Subcutaneous abdominal adipose tissue (tissue), 5 donors: ENCODE results near the gene DYSF.

Experiments used
- H3K27ac ChIP-seq: one replicate; pipeline ENCODE4 v1.7.0; 2013; ENCODE audit warnings: low read depth, mild to moderate bottlenecking, inconsistent platforms, low read length, moderate library complexity
- H3K27me3 ChIP-seq, 5 donors: one replicate each; pipeline ENCODE4 v1.7.0; 2013; ENCODE audit warnings: low read length in 5 of 5, inconsistent platforms in 1 of 5; ENCODE audit not compliant: control insufficient read depth in 5 of 5, insufficient read depth in 4 of 5
- H3K36me3 ChIP-seq, 5 donors: one replicate each; pipeline ENCODE4 v1.7.0; 2013; ENCODE audit warnings: low read length in 5 of 5; ENCODE audit not compliant: control insufficient read depth in 5 of 5, insufficient read depth in 5 of 5
- H3K4me1 ChIP-seq, 5 donors: one replicate each; pipeline ENCODE4 v1.7.0; 2013; ENCODE audit warnings: low read length in 5 of 5, mild to moderate bottlenecking in 3 of 5, moderate library complexity in 1 of 5; ENCODE audit not compliant: control insufficient read depth in 5 of 5, insufficient read depth in 5 of 5
- H3K4me3 ChIP-seq, 5 donors: one replicate each; pipeline ENCODE4 v1.7.0; 2013; ENCODE audit warnings: low read length in 5 of 5, low read depth in 1 of 5
- H3K9ac ChIP-seq, 5 donors: one replicate each; pipeline ENCODE4 v1.7.0; 2013; ENCODE audit warnings: low read length in 5 of 5, mild to moderate bottlenecking in 4 of 5, moderate library complexity in 3 of 5
- H3K9me3 ChIP-seq, 5 donors: one replicate each; pipeline ENCODE4 v1.7.0; 2013; ENCODE audit warnings: low read length in 5 of 5; ENCODE audit not compliant: control insufficient read depth in 5 of 5
- donor health status: healthy.
- donor health status: healthy.
- donor health status: healthy.
- donor health status: healthy.
- donor health status: healthy.

DYSF gene

DNA sequence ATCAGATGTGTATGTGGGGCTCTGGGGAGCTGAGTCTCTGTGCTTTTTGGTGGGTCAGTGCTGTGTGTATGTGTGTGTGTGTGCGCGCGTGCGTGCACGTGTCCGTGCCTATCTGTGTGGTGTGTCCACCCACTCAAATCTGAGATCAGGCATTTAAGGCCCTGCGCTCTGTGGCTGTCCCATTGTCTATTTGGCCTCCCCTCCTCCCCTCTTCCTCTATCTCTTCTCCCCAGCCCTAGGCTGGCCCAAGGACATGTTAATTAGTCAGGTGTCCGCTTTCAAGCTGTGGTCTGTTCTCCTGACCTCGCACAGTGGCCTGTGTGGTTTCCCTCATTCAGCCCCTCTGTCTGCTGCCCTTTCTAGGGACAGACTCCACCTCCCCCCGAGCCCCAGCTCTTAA is 136.4 kb downstream of the DYSF start:
- Histone ChIP-seq H3K27ac (no peak overlapping the region), H3K27me3 (no peaks in the 10 kb centered on the region), H3K36me3 (peaks cover 0 to 35% (median 18%) of the 10 kb centered on the region in 5 donors)

DNA sequence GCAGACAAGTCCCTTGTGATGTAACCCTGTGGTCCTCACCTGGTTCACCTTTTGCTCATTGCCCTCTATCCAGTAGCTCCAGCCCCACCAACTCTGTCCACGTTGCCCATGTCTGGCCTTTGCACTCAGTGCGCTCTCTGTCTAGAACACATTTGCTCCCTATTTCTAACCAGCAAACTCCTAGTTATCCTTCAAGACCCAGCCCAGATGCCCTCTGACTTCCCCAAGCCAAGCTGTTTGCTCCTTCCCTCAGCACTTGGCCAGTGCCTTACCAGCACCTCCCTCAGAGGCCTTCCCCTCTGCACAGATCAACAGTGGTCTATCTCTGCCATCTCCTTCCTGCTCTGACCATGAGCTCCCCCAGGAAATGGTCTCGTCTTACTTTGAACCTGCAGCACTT is 137.7 kb downstream of the DYSF start:
- H3K27me3 ChIP-seq, result no peaks in the 10 kb centered on the region
- H3K4me3 ChIP-seq, result no peak overlapping the region
- no peak overlapping the region for H3K9ac ChIP-seq
- no peaks in the 10 kb centered on the region for H3K4me1 ChIP-seq
- no peaks in the 10 kb centered on the region for H3K9me3 ChIP-seq
- H3K27ac ChIP-seq, result no peak overlapping the region
- H3K36me3 ChIP-seq, result peaks cover 0 to 35% (median 22%) of the 10 kb centered on the region in 5 donors

More for the DNA sequence above, 136.4 kb downstream of the DYSF start:
- H3K4me1 ChIP-seq, result no peaks in the 10 kb centered on the region
- no peak overlapping the region for H3K9ac ChIP-seq
- H3K4me3 ChIP-seq, result no peak overlapping the region
- H3K9me3 ChIP-seq, result no peaks in the 10 kb centered on the region

- Histone ChIP-seq H3K4me1 (no peaks in the 10 kb centered on the region), H3K27me3 (peaks cover 0 to 3% (median 0%) of the 10 kb centered on the region in 5 donors), H3K9ac (no peak overlapping the region), H3K4me3 (no peak overlapping the region), H3K36me3 (peaks cover 0 to 39% (median 22%) of the 10 kb centered on the region in 5 donors), H3K9me3 (no peaks in the 10 kb centered on the region), H3K27ac (no peak overlapping the region)
Observed at GRCh38 chr2:71592181-71592711, 138.9 kb downstream of the DYSF start.

- H3K9ac ChIP-seq, result no peak overlapping the region
Observed at GRCh38 chr2:71595569-71595968, 142.2 kb downstream of the DYSF start.

GRCh38 chr2:71596011-71596410 is 142.7 kb downstream of the DYSF start:
- Histone ChIP-seq H3K27me3 (peaks cover 0 to 3% (median 0%) of the 10 kb centered on the region in 5 donors), H3K9ac (no peak overlapping the region), H3K9me3 (no peaks in the 10 kb centered on the region), H3K4me3 (no peak overlapping the region), H3K4me1 (no peaks in the 10 kb centered on the region), H3K27ac (no peak overlapping the region), H3K36me3 (peaks cover 0 to 39% (median 19%) of the 10 kb centered on the region in 5 donors)

More at GRCh38 chr2:71595569-71595968, 142.2 kb downstream of the DYSF start:
- H3K27me3 ChIP-seq, result peaks cover 0 to 3% (median 0%) of the 10 kb centered on the region in 5 donors
- H3K27ac ChIP-seq, result no peak overlapping the region
- peaks cover 0 to 43% (median 19%) of the 10 kb centered on the region in 5 donors for H3K36me3 ChIP-seq
- H3K4me3 ChIP-seq, result no peak overlapping the region
- H3K4me1 ChIP-seq, result no peaks in the 10 kb centered on the region
- no peaks in the 10 kb centered on the region for H3K9me3 ChIP-seq

GRCh38 chr2:71597756-71598155 is 144.4 kb downstream of the DYSF start:
- Histone ChIP-seq H3K4me1 (peaks cover 0 to under 1% (median 0%) of the 10 kb centered on the region in 5 donors), H3K27me3 (peaks cover 0 to 3% (median 0%) of the 10 kb centered on the region in 5 donors), H3K9me3 (no peaks in the 10 kb centered on the region), H3K4me3 (no peak overlapping the region), H3K27ac (no peak overlapping the region), H3K9ac (no peak overlapping the region), H3K36me3 (peaks cover 0 to 31% (median 14%) of the 10 kb centered on the region in 5 donors)

- Histone ChIP-seq H3K4me3 (no peak overlapping the region), H3K9ac (no peak overlapping the region), H3K4me1 (peaks cover 3 to 9% (median 6%) of the 10 kb centered on the region in 5 donors), H3K36me3 (peaks cover 0 to 29% (median 12%) of the 10 kb centered on the region in 5 donors), H3K9me3 (no peaks in the 10 kb centered on the region), H3K27ac (no peak overlapping the region), H3K27me3 (peaks cover 0 to 3% (median 0%) of the 10 kb centered on the region in 5 donors)
Observed at GRCh38 chr2:71598526-71598925, 145.2 kb downstream of the DYSF start.

- Histone ChIP-seq H3K4me1 (peaks cover 8 to 14% (median 11%) of the 10 kb centered on the region in 5 donors), H3K9ac (no peak overlapping the region), H3K9me3 (no peaks in the 10 kb centered on the region), H3K27ac (no peak overlapping the region), H3K4me3 (no peak overlapping the region), H3K36me3 (peaks cover 0 to 24% (median 10%) of the 10 kb centered on the region in 5 donors), H3K27me3 (peaks cover 0 to 3% (median 0%) of the 10 kb centered on the region in 5 donors)
Observed at GRCh38 chr2:71599038-71599437, 145.7 kb downstream of the DYSF start.

DNA sequence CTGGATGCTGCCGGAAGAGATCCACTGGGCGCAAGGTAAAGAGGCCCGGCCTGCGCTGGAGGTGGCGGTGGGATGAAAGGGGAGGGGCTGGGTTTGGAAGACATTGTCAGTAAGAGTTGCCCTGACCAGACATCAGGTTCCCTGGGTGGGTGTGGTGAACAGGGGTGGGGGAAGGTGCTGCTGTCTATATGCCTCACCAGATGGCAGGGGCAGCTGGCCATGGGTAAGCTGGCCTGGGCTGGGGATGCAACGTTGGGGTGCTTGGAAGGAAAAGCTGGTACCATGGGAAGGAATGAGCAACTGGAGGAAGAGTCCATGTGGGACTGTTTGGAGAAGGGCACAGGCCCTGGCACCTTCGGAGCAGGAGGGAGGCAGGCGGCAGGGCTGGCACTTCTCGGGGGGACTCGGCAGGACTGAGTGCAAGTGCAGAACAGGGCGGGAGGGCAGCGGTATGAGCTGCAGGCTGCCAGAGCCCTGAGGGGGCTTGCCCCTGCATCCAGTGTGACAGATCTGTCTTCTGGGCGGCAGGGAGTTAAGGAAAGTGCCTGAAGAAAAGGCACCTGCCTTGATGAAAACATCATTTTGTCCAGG is 146.4 kb downstream of the DYSF start:
- Histone ChIP-seq H3K4me3 (no peak overlapping the region), H3K9ac (no peak overlapping the region), H3K27ac (no peak overlapping the region), H3K27me3 (peaks cover 0 to 9% (median 2%) of the 10 kb centered on the region in 5 donors), H3K4me1 (peaks cover 11 to 21% (median 18%) of the 10 kb centered on the region in 5 donors), H3K9me3 (no peaks in the 10 kb centered on the region), H3K36me3 (peaks cover 0 to 19% (median 6%) of the 10 kb centered on the region in 5 donors)

DNA sequence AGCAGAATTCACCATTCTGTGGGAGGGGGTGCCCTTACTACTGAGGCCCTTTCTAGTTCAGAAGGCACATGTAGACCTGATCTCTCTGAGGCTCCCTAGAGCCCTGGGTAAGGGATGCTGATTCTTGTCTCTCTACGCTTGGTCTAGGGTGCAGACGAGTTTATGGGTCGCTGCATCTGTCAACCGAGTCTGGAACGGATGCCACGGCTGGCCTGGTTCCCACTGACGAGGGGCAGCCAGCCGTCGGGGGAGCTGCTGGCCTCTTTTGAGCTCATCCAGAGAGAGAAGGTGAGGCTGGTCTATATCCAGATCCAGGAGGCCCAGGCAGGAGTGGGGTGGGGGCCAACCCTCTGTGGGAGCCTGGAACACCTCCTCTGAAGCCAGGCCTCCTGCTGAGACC is 147.2 kb downstream of the DYSF start:
- Histone ChIP-seq H3K9ac (no peak overlapping the region), H3K36me3 (peaks cover 0 to 19% (median 3%) of the 10 kb centered on the region in 5 donors), H3K27ac (no peak overlapping the region), H3K4me1 (peaks cover 13 to 29% (median 26%) of the 10 kb centered on the region in 5 donors), H3K27me3 (peaks cover 0 to 12% (median 2%) of the 10 kb centered on the region in 5 donors), H3K4me3 (no peak overlapping the region), H3K9me3 (no peaks in the 10 kb centered on the region)
